ENCODE data around the gene ATF3.

ATF3 gene

DNA sequence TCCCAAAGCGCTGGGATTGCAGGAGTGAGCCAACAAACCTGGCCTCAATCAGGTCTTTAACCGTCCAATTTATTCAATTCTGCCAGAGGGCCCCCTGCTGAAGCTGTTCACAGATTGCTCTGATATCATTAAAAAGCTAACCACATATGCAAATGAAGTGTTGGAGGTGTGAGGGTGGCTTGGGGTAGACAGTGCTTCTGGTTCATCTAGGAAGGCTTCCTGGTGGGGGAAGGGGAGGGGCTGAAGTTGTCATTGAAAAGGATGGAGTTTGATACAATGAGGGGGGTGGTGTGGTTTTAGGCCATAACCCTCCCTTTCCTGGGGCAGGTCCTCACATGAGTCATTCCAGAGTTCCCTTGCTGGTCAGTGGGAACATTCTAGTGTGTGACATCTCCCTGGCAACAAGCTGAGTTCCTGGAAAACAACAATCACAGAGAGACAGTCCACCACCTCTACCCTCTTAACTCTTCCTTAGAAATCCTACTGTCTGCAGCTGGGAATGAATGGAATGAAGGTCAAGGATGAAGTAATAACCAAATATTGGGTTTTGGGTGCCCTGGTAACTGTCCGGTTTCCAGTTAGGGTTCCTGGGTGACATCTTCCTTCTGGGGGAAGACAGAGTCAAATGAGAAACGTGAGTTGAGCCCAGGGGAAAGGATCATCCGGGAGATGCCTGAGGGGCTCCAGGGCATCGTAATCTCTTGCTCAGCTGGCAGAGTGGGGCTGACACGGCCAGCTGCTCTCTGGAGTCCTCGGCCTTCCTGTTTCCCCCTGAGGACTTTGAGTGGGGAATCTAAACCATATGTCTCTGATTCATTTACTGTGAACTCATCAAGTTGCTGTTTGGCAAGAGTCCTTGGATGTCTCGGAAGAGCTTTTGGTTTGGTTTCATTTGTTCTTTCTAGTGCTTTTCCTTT is 58.9 kb downstream of the ATF3 start:
- TF ChIP-seq, protein P1, sequence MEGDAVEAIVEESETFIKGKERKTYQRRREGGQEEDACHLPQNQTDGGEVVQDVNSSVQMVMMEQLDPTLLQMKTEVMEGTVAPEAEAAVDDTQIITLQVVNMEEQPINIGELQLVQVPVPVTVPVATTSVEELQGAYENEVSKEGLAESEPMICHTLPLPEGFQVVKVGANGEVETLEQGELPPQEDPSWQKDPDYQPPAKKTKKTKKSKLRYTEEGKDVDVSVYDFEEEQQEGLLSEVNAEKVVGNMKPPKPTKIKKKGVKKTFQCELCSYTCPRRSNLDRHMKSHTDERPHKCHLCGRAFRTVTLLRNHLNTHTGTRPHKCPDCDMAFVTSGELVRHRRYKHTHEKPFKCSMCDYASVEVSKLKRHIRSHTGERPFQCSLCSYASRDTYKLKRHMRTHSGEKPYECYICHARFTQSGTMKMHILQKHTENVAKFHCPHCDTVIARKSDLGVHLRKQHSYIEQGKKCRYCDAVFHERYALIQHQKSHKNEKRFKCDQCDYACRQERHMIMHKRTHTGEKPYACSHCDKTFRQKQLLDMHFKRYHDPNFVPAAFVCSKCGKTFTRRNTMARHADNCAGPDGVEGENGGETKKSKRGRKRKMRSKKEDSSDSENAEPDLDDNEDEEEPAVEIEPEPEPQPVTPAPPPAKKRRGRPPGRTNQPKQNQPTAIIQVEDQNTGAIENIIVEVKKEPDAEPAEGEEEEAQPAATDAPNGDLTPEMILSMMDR (conservative IDR thresholded peaks at IDR 0.05; ENCODE audit: control insufficient read depth, insufficient read depth, low read depth, low read length) = no peak
- H3K4me3 ChIP-seq (ENCODE audit: control insufficient read depth, low read depth, low read length) = peak overlapping the region; percentile 22
- DNase-seq (ENCODE audit: low read depth) = peak; percentile 97

DNA sequence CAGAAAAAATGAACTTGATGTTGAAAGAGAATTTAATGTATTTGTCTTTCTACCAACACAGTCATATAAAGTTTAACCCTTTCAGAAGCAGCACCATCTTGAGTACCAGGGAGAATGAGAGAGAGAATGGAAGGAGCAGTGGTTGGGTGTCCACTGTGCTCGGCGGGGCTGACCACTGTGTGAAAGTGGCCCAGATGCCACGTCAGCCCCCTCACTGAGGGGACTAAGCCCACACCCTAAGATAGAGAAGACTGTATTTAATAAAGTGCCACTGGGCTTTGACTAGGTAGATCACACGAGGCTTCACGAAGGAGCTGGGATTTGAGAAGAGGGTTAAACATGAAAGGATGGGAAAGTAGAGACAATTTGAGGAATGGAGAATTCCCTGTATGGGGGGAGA is 59.9 kb downstream of the ATF3 start:
- no peak overlapping the region for H3K4me3 ChIP-seq (ENCODE audit: control insufficient read depth, low read depth, low read length)
- no peak for DNase-seq (ENCODE audit: low read depth)
- TF ChIP-seq, protein P1 (conservative IDR thresholded peaks at IDR 0.05; ENCODE audit: control insufficient read depth, insufficient read depth, low read depth, low read length) = no peak

DNA sequence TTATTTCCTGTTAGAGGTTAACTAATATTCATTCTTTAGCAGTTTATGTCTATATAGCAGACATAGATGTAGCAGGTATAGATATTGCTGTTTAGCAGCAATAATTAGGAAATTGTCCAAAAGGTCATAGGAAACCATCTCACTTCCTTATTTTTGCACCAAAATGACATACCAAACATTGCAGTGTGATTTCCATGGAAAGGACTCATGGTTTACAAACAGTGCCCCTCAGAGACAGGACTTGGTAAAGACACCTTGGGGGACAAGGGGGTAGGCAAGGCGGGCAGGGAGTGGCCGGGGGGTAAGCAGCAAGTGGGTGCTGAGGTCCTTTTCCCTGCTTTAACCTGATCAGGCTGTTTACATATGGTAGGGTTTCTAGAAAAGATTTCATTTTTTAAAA is 60.5 kb downstream of the ATF3 start:
- no peak overlapping the region for H3K4me3 ChIP-seq (ENCODE audit: control insufficient read depth, low read depth, low read length)
- TF ChIP-seq, protein P1 (conservative IDR thresholded peaks at IDR 0.05; ENCODE audit: control insufficient read depth, insufficient read depth, low read depth, low read length) = peak; percentile 19
- peak; percentile 31 for DNase-seq (ENCODE audit: low read depth)

DNA sequence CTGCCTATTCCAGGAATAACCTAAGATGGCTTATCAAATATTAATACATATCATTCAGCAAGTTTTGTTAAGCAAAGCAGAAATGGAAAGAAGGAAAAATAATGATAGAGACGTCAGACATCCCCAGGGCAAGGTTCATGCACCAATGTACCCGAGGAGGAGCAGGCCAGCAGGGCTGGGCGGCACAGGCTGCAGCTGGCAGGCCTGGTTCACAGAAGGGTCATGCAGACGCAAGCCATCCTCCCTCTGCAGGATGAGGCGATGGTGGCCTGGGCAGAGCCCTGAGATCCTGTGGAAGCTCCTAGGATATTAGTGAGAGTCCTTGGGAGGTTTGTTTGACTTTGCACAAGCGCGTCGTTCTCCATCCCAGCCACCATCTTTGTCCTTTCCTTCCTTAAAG is 61.0 kb downstream of the ATF3 start:
- TF ChIP-seq, protein P1 (conservative IDR thresholded peaks at IDR 0.05; ENCODE audit: control insufficient read depth, insufficient read depth, low read depth, low read length) = no peak
- H3K4me3 ChIP-seq (ENCODE audit: control insufficient read depth, low read depth, low read length) = no peak overlapping the region
- DNase-seq (ENCODE audit: low read depth) = no peak

DNA sequence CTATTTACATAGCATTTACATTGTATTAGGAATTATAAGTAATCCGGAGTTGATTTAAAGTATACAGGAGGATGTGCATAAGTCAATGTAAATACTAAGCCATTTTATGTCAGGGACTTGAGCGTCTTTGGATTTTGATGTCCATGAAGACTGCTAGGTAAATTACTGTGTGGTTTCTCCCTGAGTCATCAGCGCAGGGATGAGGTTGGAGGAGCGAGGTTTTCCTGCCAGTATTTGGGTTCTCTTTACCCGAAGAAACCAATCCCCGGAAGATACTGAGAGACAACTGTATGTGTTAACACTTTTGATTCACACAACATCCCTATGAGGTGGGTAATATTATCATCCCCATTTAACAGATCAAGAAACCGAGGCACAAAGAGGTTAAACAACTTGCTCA is 61.7 kb downstream of the ATF3 start:
- TF ChIP-seq, protein P1 (conservative IDR thresholded peaks at IDR 0.05; ENCODE audit: control insufficient read depth, insufficient read depth, low read depth, low read length) = no peak
- no peak overlapping the region for H3K4me3 ChIP-seq (ENCODE audit: control insufficient read depth, low read depth, low read length)

More for the DNA sequence above, 61.7 kb downstream of the ATF3 start:
- no peak for DNase-seq (ENCODE audit: low read depth)
